ENCODE measurements around the gene NSDHL.

DNA sequence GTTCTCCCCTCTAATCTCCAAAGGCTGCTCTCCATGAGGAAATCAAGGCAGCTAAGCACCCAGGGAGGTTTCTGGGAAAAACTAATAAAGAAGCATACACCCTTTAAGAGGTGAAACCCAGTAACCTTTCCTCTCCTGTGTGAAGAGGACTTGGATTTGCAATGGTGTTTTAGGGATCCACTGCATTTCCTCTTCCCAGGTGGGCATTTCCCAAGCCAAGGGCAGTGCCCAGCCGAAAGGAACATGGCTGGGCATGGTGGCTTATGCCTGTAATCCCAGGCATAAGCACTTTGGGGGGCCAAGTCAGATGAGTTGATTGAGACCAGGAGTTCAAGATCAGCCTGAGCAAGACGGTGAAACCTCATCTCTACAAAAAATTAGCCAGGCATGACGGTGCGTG lies 61.6 kb downstream of the NSDHL start:
- TF ChIP-seq, protein P1, sequence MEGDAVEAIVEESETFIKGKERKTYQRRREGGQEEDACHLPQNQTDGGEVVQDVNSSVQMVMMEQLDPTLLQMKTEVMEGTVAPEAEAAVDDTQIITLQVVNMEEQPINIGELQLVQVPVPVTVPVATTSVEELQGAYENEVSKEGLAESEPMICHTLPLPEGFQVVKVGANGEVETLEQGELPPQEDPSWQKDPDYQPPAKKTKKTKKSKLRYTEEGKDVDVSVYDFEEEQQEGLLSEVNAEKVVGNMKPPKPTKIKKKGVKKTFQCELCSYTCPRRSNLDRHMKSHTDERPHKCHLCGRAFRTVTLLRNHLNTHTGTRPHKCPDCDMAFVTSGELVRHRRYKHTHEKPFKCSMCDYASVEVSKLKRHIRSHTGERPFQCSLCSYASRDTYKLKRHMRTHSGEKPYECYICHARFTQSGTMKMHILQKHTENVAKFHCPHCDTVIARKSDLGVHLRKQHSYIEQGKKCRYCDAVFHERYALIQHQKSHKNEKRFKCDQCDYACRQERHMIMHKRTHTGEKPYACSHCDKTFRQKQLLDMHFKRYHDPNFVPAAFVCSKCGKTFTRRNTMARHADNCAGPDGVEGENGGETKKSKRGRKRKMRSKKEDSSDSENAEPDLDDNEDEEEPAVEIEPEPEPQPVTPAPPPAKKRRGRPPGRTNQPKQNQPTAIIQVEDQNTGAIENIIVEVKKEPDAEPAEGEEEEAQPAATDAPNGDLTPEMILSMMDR (IDR thresholded peaks at IDR 0.05 in 8 of 11, conservative IDR thresholded peaks at IDR 0.05 in 3 of 11): no peak
- TF ChIP-seq POLR2A (IDR thresholded peaks at IDR 0.05): no peak

All from spleen (tissue), 7 donors.